ENCODE data around the gene DSC1.

GRCh38 chr18:31134988-31135529 is 27.6 kb downstream of the DSC1 start:
- no peak for TF ChIP-seq POLR2AphosphoS5 (IDR thresholded peaks at IDR 0.05; ENCODE audit: low read depth, low read length)
- TF ChIP-seq TAF1 (IDR thresholded peaks at IDR 0.05; ENCODE audit: borderline replicate concordance, insufficient read depth, low read length): no peak
- no peak for TF ChIP-seq REST (IDR thresholded peaks at IDR 0.05; ENCODE audit: insufficient read depth in 1 of 2, low read depth in 2 of 2, low read length in 2 of 2)
- TF ChIP-seq SIN3A (IDR thresholded peaks at IDR 0.05; ENCODE audit: borderline replicate concordance, insufficient read depth, low read length): no peak
- TF ChIP-seq FOXP2 (optimal IDR thresholded peaks at IDR 0.05; ENCODE audit: borderline replicate concordance, extremely low read depth, extremely low read length, insufficient read depth): no peak

All from PFSK-1 (cell line).